ENCODE results near the gene HTR6. TPM values are rescaled to one million over a fixed set of nuclear protein-coding genes. Genes with fewer than 3 reads are reported as not detected.

The HTR6 gene
- total and polyA plus RNA-seq, 2 of the 4 experiments (the other 2 are of a cell fraction), result not detected

DNA sequence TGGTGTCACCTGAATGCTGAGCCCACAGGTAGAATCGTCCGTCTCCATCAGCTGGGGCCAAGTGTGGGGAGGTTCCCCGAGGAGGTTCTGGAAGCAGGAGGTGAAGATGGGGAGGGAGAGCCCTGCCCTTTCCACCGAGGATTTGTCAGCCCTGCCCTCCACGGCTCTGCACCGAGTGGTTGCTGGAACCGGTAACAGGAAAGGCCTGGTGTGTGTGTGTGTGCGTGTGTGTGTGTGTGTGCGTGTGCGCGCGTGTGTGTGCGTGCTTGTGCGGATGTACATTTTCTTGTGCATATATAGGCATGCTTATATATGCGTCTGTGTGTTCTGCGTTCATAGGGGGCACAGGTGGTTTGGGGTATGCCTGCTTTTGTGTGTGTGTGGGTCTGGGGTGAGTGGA lies 17.0 kb upstream of the HTR6 start:
- no TSS peak for BruUV-seq (replicated peaks)
- Histone ChIP-seq H2BK5ac (ENCODE audit: low read depth, low read length, poor library complexity, severe bottlenecking) (no peak overlapping the region), H3K9ac (ENCODE audit: low read depth, low read length) (no peak overlapping the region), H3K4me2 (ENCODE audit: low read depth, low read length) (peak overlapping the region; percentile 4; the same call in 1 of the 2 replicates), H2AK5ac (ENCODE audit: low read depth, low read length) (no peak overlapping the region), H2AK9ac (replicated peaks; ENCODE audit: low read depth, low read length, poor library complexity) (no peak overlapping the region), H4K91ac (ENCODE audit: insufficient read depth, low read depth, low read length) (no peak overlapping the region), H3K23ac (ENCODE audit: low read depth, low read length) (no peak overlapping the region), H3K79me1 (ENCODE audit: low read depth in 1 of 2, low read length in 2 of 2) (peaks cover 4 to 59% of the 10 kb centered on the region in 2 experiments; a peak in 2 of 4 replicates), H4K20me1 (ENCODE audit: insufficient read depth, low read length) (peaks cover 44% of the 10 kb centered on the region), H3K4ac (ENCODE audit: low read depth, low read length) (no peak overlapping the region), H3K4me3 (ENCODE audit: insufficient read depth, low read depth, low read length) (no peak overlapping the region), H2AFZ (replicated peaks; ENCODE audit: low read length, poor library complexity) (no peak overlapping the region), H2BK120ac (ENCODE audit: low read depth, low read length) (no peak overlapping the region), H3K27me3 (ENCODE audit: control insufficient read depth, insufficient read depth, low read length) (no peaks in the 10 kb centered on the region), H3K18ac (ENCODE audit: low read depth, low read length) (no peak overlapping the region), H3K4me1 (ENCODE audit: control insufficient read depth, insufficient read depth, low read length) (peaks cover 22% of the 10 kb centered on the region; the same call in 1 of the 2 replicates), H2BK15ac (ENCODE audit: low read depth, low read length) (no peak overlapping the region), H4K5ac (ENCODE audit: low read depth, low read length) (no peak overlapping the region), H3K56ac (ENCODE audit: extremely low read depth, insufficient read depth, low read length) (no peak overlapping the region; the same call in 1 of the 2 replicates), H3K27ac (ENCODE audit: insufficient read depth, low read length) (no peak overlapping the region), H3K36me3 (ENCODE audit: control insufficient read depth, insufficient read depth, low read length) (peaks cover 2% of the 10 kb centered on the region; the same call in 1 of the 2 replicates), H3K9me3 (ENCODE audit: control insufficient read depth, insufficient read depth, low read length) (no peaks in the 10 kb centered on the region), H4K8ac (ENCODE audit: low read depth in 2 of 2, low read length in 2 of 2) (no peak overlapping the region), H3K9me1 (ENCODE audit: insufficient read depth, low read length) (no peaks in the 10 kb centered on the region; the same call in 1 of the 2 replicates), H3K14ac (replicated peaks; ENCODE audit: low read depth, low read length) (no peak overlapping the region), H2BK20ac (ENCODE audit: low read depth, low read length) (no peak overlapping the region)
- dilution Hi-C loops (cut with HindIII; ENCODE audit: low sequenced_read_pairs, unreplicated experiment) (no loop called here), in situ Hi-C loops (cut with MboI; ENCODE audit: low sequenced_read_pairs) (loop anchor here (5.0 to 10.0 kb wide), 2 partner anchors 163 to 305 kb away; partner anchors contain the start of gene CAPZB), intact Hi-C loops (cut with micrococcal nuclease) (no loop called here)
- 66% methylated on average over 12 of the region's 16 CpGs; no CpG with 5 or more reads in 1 of the 2 experiments for WGBS, 2 experiments (ENCODE audit: extremely low coverage in 2 of 2, insufficient read length in 1 of 2)
- DNase-seq, result no peak
- ATAC-seq (ENCODE audit: low read depth), result no peak
- ChIA-PET CTCF (no interaction called here), POLR2A (ENCODE audit: unreplicated experiment) (no interaction called here)
- TF ChIP-seq FOS (IDR thresholded peaks at IDR 0.05; ENCODE audit: low read depth, low read length), result no peak
- no peak for TF ChIP-seq CEBPB (IDR thresholded peaks at IDR 0.05; ENCODE audit: low read depth, low read length)
- no peak for TF ChIP-seq BHLHE40 (IDR thresholded peaks at IDR 0.05; ENCODE audit: low read depth, low read length)
- no peak for TF ChIP-seq RFX5 (IDR thresholded peaks at IDR 0.05; ENCODE audit: low read depth, low read length)
- no peak for TF ChIP-seq SMC3 (IDR thresholded peaks at IDR 0.05; ENCODE audit: low read depth, low read length)
- TF ChIP-seq, protein P1, sequence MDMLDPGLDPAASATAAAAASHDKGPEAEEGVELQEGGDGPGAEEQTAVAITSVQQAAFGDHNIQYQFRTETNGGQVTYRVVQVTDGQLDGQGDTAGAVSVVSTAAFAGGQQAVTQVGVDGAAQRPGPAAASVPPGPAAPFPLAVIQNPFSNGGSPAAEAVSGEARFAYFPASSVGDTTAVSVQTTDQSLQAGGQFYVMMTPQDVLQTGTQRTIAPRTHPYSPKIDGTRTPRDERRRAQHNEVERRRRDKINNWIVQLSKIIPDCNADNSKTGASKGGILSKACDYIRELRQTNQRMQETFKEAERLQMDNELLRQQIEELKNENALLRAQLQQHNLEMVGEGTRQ (IDR thresholded peaks at IDR 0.05; ENCODE audit: low read depth, low read length), result no peak
- TF ChIP-seq NFE2L2 (IDR thresholded peaks at IDR 0.05; ENCODE audit: low read depth, low read length), result no peak
- no peak for TF ChIP-seq CTCF (conservative IDR thresholded peaks at IDR 0.05; ENCODE audit: low read depth, low read length)
- TF ChIP-seq, protein P2, sequence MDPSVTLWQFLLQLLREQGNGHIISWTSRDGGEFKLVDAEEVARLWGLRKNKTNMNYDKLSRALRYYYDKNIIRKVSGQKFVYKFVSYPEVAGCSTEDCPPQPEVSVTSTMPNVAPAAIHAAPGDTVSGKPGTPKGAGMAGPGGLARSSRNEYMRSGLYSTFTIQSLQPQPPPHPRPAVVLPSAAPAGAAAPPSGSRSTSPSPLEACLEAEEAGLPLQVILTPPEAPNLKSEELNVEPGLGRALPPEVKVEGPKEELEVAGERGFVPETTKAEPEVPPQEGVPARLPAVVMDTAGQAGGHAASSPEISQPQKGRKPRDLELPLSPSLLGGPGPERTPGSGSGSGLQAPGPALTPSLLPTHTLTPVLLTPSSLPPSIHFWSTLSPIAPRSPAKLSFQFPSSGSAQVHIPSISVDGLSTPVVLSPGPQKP (IDR thresholded peaks at IDR 0.05; ENCODE audit: borderline replicate concordance, low read depth, low read length), result no peak
- TF ChIP-seq RCOR1 (IDR thresholded peaks at IDR 0.05; ENCODE audit: insufficient replicate concordance, low read length), result no peak
- TF ChIP-seq MXI1 (IDR thresholded peaks at IDR 0.05; ENCODE audit: borderline replicate concordance, low read depth, low read length), result no peak
- no peak for TF ChIP-seq POLR2A (IDR thresholded peaks at IDR 0.05; ENCODE audit: low read depth, low read length)
- no peak for TF ChIP-seq RAD21 (IDR thresholded peaks at IDR 0.05; ENCODE audit: low read length)
- TF ChIP-seq MAZ (IDR thresholded peaks at IDR 0.05; ENCODE audit: borderline replicate concordance, low read depth, low read length), result no peak
- TF ChIP-seq CHD1 (IDR thresholded peaks at IDR 0.05; ENCODE audit: low read depth, low read length), result no peak
- TF ChIP-seq MAFK (IDR thresholded peaks at IDR 0.05; ENCODE audit: low read depth, low read length), result no peak
